NCI-H2227 (cell line): ENCODE measurements around the gene SPIRE2.
"Not testable (repeated sequence)": the region's sequence is repeated elsewhere in the genome, so short reads cannot be mapped to it uniquely, and the experiment has no call there.

Source experiments
- DNase-seq: peaks from one replicate; lab custom pipeline; 2025; ENCODE audit not compliant: unreplicated experiment; lab: John Stamatoyannopoulos, UW

Gene SPIRE2

GRCh38 chr16:89828199-89828869 lies at the start of gene SPIRE2:
TSS of gene SPIRE2 (plus strand) at chr16:89828475. CDS start at chr16:89828551, 76 bp downstream.
- peak; percentile 67 for DNase-seq

- peak; percentile 28 for DNase-seq
These were observed 48.9 kb upstream of the SPIRE2 start for GRCh38 chr16:89779231-89779908.

- DNase-seq, result peak; percentile 24
These were observed 48.4 kb upstream of the SPIRE2 start for GRCh38 chr16:89779909-89780305.

- DNase-seq, result no peak
These were observed 45.8 kb upstream of the SPIRE2 start for GRCh38 chr16:89782489-89782888.

- DNase-seq, result not testable (repeated sequence)
These were observed 44.3 kb upstream of the SPIRE2 start for GRCh38 chr16:89783952-89784351.

GRCh38 chr16:89784406-89784805 lies 43.9 kb upstream of the SPIRE2 start:
- no peak for DNase-seq

- no peak for DNase-seq
These were observed 42.6 kb upstream of the SPIRE2 start for GRCh38 chr16:89785523-89786155.

- peak; percentile 81 for DNase-seq
These were observed 41.6 kb upstream of the SPIRE2 start for GRCh38 chr16:89786474-89787364.

GRCh38 chr16:89787365-89787805 lies 40.9 kb upstream of the SPIRE2 start:
- no peak for DNase-seq

- DNase-seq, result no peak
These were observed 36.8 kb upstream of the SPIRE2 start for GRCh38 chr16:89791278-89791995.

GRCh38 chr16:89793092-89793491 lies 35.2 kb upstream of the SPIRE2 start:
- DNase-seq, result peak; percentile 42

GRCh38 chr16:89793955-89794354 lies 34.3 kb upstream of the SPIRE2 start:
- DNase-seq, result no peak

GRCh38 chr16:89795676-89796075 lies 32.6 kb upstream of the SPIRE2 start:
- DNase-seq, result no peak

GRCh38 chr16:89796104-89796503 lies 32.2 kb upstream of the SPIRE2 start:
- no peak for DNase-seq

- no peak for DNase-seq
These were observed 30.1 kb upstream of the SPIRE2 start for GRCh38 chr16:89798126-89798525.

- DNase-seq, result no peak
These were observed 29.4 kb upstream of the SPIRE2 start for GRCh38 chr16:89798832-89799370.

- no peak for DNase-seq
These were observed 26.5 kb upstream of the SPIRE2 start for GRCh38 chr16:89801800-89802199.

- no peak for DNase-seq
These were observed 23.0 kb upstream of the SPIRE2 start for GRCh38 chr16:89805136-89805905.

GRCh38 chr16:89806589-89807193 lies 21.6 kb upstream of the SPIRE2 start:
- DNase-seq, result not testable (repeated sequence)
